Stomach (tissue), 9 donors: ENCODE measurements around the gene UFSP2. TPM values are rescaled to one million over a fixed set of nuclear protein-coding genes. Genes with fewer than 3 reads are reported as not detected.

Experiments
- DNase-seq, 2 donors: peaks; one replicate each; pipeline versions ENCODE4 v3.0.0 to v3.0.0-alpha.2; 2013 to 2019
- H3K27ac ChIP-seq, 5 donors: fragments of 200-600 bp in 4 of 5; sonication (generic) in 4 of 5; one replicate each; pipeline ENCODE4 v1.5.1; 2013 to 2019; ENCODE audit warnings: mild to moderate bottlenecking in 1 of 5, moderate library complexity in 1 of 5
- H3K27me3 ChIP-seq, 3 donors: fragments of 200-600 bp; sonication (generic); one replicate each; pipeline ENCODE4 v1.5.1; 2017 to 2019; ENCODE audit warnings: mixed run types in 1 of 3
- H3K36me3 ChIP-seq, 4 donors: fragments of 200-600 bp; sonication (generic); 1 replicate in 3 of 4; 2 replicates in 1 of 4; pipeline ENCODE4 v1.5.1; 2016 to 2019
- H3K4me1 ChIP-seq, 4 donors: fragments of 200-600 bp; sonication (generic); one replicate each; pipeline ENCODE4 v1.5.1; 2016 to 2019
- H3K4me3 ChIP-seq, 4 donors: fragments of 200-600 bp; sonication (generic) in 3 of 4; one replicate each; pipeline ENCODE4 v1.5.1; 2016 to 2019; ENCODE audit warnings: mild to moderate bottlenecking in 1 of 4
- H3K9me3 ChIP-seq, 4 donors: fragments of 200-600 bp; sonication (generic); one replicate each; pipeline ENCODE4 v1.5.1; 2016 to 2019
- CTCF ChIP-seq, 7 experiments: fragments of 450-650 bp in 4 of 7; fragments of 200-600 bp in 3 of 7; sonication (generic) in 3 of 7; IDR thresholded peaks; one replicate each; pipeline ENCODE4 v1.5.1; 2016 to 2019; ENCODE audit warnings: antibody characterized with exemption in 7 of 7, control low read depth in 2 of 7, mild to moderate bottlenecking in 1 of 7
- EP300 ChIP-seq: sonication (generic); formaldehyde crosslinking; IDR thresholded peaks from one replicate; pipeline ENCODE4 v1.6.1; 2017; ENCODE audit warnings: antibody characterized with exemption
- POLR2A ChIP-seq, 4 donors: fragments of 450-650 bp; IDR thresholded peaks; one replicate each; pipeline ENCODE4 v1.6.1; 2016; ENCODE audit warnings: antibody characterized with exemption in 4 of 4, control low read depth in 2 of 4, mild to moderate bottlenecking in 1 of 4, moderate library complexity in 1 of 4
- POLR2AphosphoS5 ChIP-seq, 3 donors: sonication (generic); formaldehyde crosslinking; IDR thresholded peaks; one replicate each; pipeline ENCODE4 v1.6.1; 2016; ENCODE audit warnings: antibody characterized with exemption in 3 of 3
- WGBS, 5 donors: extraction: QIAGEN DNeasy Blood & Tissue Kit in 3 of 5; methylation state at CpG; one replicate each; pipeline versions ENCODE4 v1.1.5 to v1.1.7; 2013 to 2018; 5-methylcytosine and 5-hydroxymethylcytosine counted together
- intact Hi-C: fragments of 100-400 bp; cut with DNase I; formaldehyde crosslinking; loops from one replicate; pipeline ENCODE4 v1.15.1; 2023; ENCODE audit warnings: low total_unique reads
- polyA plus RNA-seq, 3 donors: library from polyadenylated mRNA; stranded (reverse); fragments of 200-250 nt; gene quantifications; one replicate each; pipeline ENCODE4 v1.2.3, GENCODE V29; 2013
- total RNA-seq, 5 donors: library from RNA; depleted of rRNA; stranded (reverse); fragments of >200 nt; gene quantifications; one replicate each; pipeline versions ENCODE4 v1.1.0 to v1.2.3, GENCODE V29; 2014 to 2016
- donor health status: healthy with polysubstance abuse.
- donor health status: Bipolar disorder and iron deficiency.
- donor health status: healthy.

The UFSP2 gene
- total and polyA plus RNA-seq, 8 donors, result 12.3 to 56.2 (median 20.4) TPM; not detected in 1

DNA sequence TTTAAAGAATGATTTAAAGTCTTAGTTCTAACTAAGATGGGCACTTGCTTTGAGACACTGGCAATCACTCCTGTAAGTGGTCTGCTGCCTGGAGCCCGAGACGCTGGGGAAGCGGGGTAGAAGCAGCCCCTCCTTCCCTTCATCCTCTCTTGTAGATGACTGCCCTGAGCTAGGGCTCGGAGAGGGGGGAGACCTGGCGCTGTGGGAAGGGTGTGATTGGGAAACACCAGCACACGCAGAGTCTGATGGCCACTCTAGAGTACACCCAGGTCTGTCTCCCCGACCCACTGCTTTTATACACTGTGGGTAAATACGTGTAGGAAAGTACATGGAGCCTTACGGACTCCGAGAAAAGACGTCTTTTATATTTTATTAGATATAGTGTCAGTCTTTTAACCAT, 54.1 kb downstream of the UFSP2 start:
- Histone ChIP-seq H3K27ac (no peak overlapping the region), H3K4me1 (no peaks in the 10 kb centered on the region), H3K27me3 (no peaks in the 10 kb centered on the region), H3K9me3 (no peaks in the 10 kb centered on the region), H3K36me3 (peaks cover 0 to 44% (median 21%) of the 10 kb centered on the region in 4 donors), H3K4me3 (no peak overlapping the region)
- no peak for DNase-seq
- intact Hi-C loops, result no loop called here
- no peak for TF ChIP-seq POLR2AphosphoS5 (IDR thresholded peaks at IDR 0.05)
- no peak for TF ChIP-seq CTCF (IDR thresholded peaks at IDR 0.05)
- no peak for TF ChIP-seq POLR2A (IDR thresholded peaks at IDR 0.05)
- no peak for TF ChIP-seq EP300
- WGBS, 5 donors, result 94 to 98% (median 95%) methylated on average over 11 of the region's 11 CpGs

GRCh38 chr4:185370268-185370949, 55.4 kb downstream of the UFSP2 start:
- intact Hi-C loops, result no loop called here

DNA sequence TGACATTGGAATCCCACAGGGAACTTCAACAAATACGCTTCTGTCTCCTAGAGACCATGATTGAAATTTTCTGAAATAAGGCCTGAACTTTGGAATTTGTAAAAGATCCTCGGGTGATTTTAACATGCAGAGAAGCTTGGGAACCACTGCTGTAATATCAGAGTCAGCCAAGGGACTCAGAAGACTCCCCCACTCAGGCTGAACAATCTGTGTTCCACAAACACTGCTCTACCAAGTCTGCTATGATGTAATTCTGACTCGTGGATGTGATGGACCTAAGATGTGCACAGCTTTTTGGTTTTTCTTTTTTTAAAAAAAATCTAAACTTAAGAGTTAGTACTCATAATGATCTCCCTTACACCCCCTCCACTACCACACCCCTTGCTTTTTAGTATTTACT, 56.0 kb downstream of the UFSP2 start:
- intact Hi-C loops, result no loop called here
- 75 to 90% (median 81%) methylated on average over 3 of the region's 3 CpGs for WGBS, 5 donors
- H3K27ac ChIP-seq, result no peak overlapping the region
- no peaks in the 10 kb centered on the region for H3K27me3 ChIP-seq
- no peak overlapping the region for H3K4me3 ChIP-seq
- TF ChIP-seq CTCF (IDR thresholded peaks at IDR 0.05), result no peak
- H3K9me3 ChIP-seq, result no peaks in the 10 kb centered on the region
- DNase-seq, result no peak
- H3K4me1 ChIP-seq, result no peaks in the 10 kb centered on the region
- peaks cover 0 to 44% (median 21%) of the 10 kb centered on the region in 4 donors for H3K36me3 ChIP-seq

More at GRCh38 chr4:185370268-185370949, 55.4 kb downstream of the UFSP2 start:
- H3K27me3 ChIP-seq, result no peaks in the 10 kb centered on the region
- peaks cover 0 to 44% (median 21%) of the 10 kb centered on the region in 4 donors for H3K36me3 ChIP-seq
- no peaks in the 10 kb centered on the region for H3K9me3 ChIP-seq
- no peak overlapping the region for H3K27ac ChIP-seq
- no peak for TF ChIP-seq POLR2AphosphoS5 (IDR thresholded peaks at IDR 0.05)
- TF ChIP-seq POLR2A (IDR thresholded peaks at IDR 0.05), result no peak
- TF ChIP-seq CTCF (IDR thresholded peaks at IDR 0.05), result no peak
- TF ChIP-seq EP300, result no peak
- 96 to 97% (median 96%) methylated on average over 11 of the region's 11 CpGs for WGBS, 5 donors
- DNase-seq, result no peak
- H3K4me3 ChIP-seq, result no peak overlapping the region
- H3K4me1 ChIP-seq, result no peaks in the 10 kb centered on the region

DNA sequence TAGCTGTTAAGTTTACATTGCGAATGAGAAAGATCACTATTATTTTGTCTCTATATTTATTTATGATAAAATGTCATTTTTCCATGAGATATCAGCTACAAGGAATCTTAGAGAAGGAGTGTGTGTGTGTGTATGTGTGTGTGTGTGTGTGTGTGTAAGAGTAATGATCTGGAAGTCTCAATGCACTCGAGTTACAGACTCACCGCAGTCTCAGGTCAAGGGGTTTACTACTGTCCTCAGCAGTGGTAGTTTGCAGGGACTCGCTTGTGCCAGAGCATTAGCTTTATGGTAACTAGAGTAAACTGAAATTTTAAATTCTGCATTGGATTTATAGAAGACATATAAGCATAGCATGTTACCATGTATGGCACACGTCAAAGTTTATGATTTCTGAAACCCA, 60.9 kb downstream of the UFSP2 start:
- Histone ChIP-seq H3K27ac (no peak overlapping the region), H3K4me3 (no peak overlapping the region), H3K4me1 (no peaks in the 10 kb centered on the region), H3K9me3 (no peaks in the 10 kb centered on the region), H3K36me3 (peaks cover 0 to 23% (median 8%) of the 10 kb centered on the region in 4 donors), H3K27me3 (no peaks in the 10 kb centered on the region)
- DNase-seq, result no peak
- intact Hi-C loops, result no loop called here
- 53 to 75% (median 68%) methylated on average over 5 of the region's 5 CpGs for WGBS, 5 donors
- no peak for TF ChIP-seq CTCF (IDR thresholded peaks at IDR 0.05)
- no peak for TF ChIP-seq EP300
- TF ChIP-seq POLR2A (IDR thresholded peaks at IDR 0.05), result no peak
- no peak for TF ChIP-seq POLR2AphosphoS5 (IDR thresholded peaks at IDR 0.05)
